NOMO-1 (cell line): ENCODE measurements around the gene CYB5D1.
"Not testable (repeated sequence)": the region's sequence is repeated elsewhere in the genome, so short reads cannot be mapped to it uniquely, and the experiment has no call there.

Experiments
- DNase-seq, 2 experiments: peaks; one replicate each; lab custom pipeline; 2025; ENCODE audit not compliant: unreplicated experiment in 2 of 2; lab: John Stamatoyannopoulos, UW

CYB5D1 gene

DNA sequence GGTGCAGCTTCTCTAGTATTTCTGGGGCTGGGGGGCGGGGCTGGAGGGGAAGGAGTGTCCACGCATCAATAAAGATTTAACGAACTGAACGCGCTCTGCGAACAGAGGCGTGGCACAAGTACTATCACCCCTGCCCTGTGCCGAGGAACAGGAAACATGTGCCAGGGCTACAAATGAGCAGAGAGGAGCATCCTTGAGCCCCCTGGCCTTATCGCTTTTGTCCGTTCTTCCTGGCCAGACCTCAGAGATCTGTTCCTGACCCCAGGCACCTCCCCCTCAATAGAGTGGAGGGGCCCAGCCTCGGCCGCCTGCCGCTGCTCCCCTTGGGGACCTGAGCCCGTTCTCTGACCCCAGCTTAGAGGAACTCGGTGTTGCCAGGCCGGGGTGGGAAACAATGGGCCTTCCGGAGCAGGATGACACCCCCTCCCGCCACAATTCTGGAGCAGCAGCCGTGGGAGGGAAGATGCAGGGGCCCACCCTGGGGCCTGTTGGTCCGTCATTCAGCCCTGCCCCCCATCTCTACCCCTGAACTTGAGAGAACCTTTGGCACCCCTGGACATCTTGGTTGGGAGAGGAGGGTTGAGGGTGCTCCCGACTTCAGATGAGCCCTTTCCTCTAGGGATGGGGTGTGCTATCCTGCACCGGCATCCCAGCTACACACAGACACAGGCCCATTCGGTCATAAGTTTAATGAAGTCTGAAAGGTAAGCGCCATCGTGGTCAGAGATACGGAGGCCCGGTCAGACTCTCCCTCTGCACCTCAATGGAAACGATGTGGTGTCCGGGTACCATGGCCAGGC, 1.6 kb upstream of the CYB5D1 start:
- peak; percentile 45 to 63 for DNase-seq

DNA sequence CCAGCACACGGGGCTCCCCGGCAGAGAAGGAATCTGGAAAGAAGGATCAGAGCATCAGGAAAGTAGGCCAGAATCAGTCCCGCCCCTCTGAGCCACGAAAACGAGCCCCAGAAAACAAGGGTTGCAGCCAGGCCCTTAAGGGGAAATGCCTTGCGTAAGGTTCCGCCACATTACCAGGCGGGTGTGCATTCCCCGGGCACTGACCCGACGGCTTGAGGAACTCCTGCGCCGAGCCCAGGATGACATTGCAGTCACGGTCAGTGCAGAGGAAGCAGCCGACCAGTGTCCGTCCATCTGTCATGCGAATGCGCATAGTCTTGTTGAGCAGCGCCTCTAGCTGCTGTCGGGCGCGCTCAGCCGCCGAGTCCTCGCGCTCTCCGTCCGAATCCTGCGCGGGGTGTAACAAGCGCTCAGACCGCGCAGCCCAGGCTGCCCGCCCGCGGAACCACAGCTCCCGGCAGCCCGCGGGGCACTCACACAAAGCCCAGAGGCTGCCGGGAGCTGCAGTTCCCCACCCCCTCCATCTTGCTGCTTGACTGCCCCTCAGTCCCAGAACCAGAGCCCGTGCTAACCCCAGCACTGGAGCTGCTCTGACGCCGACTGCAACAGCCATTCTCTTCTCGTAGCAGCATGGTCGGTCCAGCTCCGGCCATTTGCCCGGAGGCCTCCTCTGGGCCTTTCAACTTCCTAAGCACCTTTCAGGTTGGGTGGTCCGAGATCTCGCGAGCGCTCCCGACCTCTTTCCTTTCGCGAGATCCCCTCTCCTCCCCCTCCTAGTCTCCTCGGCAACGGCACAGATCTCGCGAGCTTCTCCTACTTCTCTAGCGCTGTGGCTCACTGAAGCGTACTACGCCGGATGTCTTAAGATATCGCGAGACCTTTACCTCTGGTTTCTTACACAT, 741 bp upstream of the CYB5D1 start, which contains the start of gene NAA38:
Gene NAA38 (minus strand): TSS at position 749 of the 902 bp plus-strand sequence. CDS start 96 bp downstream, at position 653.
- DNase-seq, result peak; percentile 97 to 100

DNA sequence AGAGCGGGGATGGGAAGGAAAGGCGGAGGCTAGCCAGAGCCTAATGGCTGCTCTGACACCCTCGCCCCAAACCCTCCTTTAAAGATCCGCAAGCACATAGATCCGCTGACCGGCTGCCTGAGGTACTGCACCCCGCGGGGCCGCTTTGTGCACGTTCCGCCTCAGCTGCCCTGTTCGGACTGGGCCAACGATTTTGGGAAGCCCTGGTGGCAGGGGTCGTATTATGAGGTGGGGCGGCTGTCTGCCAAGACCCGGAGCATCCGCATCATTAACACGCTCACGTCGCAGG, 663 bp downstream of the CYB5D1 start:
- DNase-seq, result no peak

DNA sequence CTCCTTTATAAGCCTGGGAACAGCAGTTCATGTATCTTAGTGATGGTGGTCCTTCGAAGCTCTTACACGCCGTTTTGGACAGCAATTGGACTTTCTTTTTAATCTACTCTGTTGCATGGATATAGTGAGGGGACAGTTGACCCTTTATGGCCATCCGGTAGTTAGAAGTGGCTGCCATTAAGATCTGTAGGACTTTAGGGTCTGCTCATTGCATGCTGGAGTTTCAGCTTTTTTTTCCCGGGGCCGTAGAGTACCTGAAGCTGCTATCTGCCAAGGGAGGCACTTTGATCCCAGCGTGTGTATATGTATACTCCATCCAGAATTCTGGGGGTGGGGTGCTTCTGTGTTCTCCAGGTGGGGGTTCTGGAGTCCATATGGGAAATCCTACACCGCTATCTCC, 1.2 kb downstream of the CYB5D1 start:
- DNase-seq, result no peak

DNA sequence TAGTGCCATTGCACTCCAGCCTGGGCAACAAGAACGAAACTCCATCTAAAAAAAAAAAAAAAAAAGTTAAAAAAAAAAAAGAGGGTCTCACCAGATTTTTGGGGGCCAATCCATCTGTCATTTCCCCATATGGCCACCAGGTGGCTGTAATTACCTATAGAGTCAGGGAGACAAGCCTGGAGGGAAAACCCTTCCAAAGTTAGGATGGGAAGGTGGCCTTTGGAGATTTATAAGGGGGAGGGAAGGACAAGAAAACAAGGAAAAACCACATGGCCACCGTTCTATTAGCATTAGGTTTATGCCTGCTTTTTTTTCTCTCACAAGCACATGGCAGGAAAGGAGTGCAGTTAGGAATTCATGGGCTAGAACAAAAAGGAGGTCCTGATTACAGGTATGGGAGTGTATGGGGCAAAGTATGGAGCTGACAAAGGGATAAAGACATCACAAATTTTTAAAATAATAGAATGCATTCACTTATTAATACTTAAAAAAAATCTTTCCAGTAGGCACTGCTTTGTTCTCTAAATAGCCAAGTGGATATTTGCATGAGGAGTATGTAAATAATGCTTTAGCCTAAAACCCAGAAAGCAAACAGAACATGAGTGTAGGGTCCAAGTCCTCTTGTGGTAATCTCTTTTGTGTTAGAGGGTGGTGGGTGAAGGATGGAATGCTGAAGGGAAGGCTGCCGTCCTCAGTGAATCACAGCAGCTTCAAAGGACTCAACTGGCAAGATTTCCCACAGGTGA, 5.1 kb downstream of the CYB5D1 start:
- no peak for DNase-seq

DNA sequence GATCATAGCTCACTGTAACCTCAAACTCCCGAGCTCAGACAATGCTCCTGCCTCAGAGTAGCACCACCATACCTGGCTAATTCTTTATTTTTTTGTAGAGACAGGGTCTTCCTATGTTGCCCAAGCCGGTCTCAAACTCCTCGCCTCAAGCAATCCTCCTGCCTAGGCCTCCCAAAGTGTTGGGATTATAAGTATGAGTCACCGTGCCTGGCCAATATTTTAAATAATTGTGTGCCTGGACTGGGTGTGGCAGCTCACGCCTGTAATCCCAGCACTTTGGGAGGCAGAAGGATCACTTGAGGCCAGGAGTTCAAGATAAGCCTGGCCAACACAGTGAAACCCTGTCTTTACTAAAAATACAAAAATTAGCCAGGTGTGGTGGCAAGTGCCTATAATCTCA, 6.6 kb downstream of the CYB5D1 start:
- not testable (repeated sequence) for DNase-seq

DNA sequence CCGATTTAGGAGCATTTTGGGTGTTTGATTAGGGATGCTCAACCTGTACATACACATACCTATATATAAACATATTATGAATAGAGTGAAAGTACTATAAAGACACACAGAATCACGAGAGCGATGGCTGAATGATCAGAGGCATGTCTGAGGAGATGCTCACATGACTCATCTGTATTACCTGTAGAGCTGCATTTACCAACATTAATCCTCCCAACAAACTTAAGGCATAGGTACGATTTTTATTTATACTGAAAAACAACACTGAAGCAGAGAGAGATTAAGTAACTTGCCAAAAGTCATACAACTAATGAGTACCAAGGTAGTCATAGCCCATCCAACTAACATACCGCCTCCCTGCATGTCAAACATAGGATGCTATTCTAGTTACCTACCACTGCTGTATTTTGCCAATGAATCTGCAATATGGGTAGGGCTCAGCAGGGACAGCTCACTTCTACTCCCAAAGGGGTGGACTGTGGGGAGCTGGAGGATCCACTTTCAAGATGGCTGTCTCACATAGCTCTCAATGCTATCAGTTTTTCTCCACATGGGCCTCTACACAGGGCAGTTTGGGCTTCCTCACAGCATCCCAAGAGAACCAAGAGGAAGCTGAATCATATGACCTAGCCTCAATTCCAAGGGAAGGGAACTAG, 7.3 kb downstream of the CYB5D1 start:
- DNase-seq, result no peak

DNA sequence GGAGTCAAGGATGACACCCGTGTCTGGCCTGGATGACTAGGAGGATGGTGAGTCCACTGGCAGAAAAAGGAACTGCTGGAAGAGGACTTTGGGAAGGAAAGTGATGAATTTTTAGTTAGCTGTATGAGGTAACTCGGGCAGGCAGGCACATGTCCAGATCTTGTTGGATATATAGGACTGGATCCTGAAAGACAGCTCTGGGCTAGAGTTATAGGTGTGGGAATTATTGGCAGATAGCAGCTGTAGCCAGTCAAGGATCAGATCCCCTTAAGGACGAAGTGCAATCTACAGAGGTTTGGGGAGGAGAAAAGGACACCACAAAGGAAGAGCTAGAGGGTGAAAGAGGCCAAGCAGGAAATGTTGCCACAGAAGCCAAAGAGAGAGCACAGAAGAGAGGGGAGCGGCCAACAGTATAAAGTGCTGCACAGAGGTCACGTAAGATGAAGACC, 10.1 kb downstream of the CYB5D1 start:
- peak; percentile 64 to 73 for DNase-seq

DNA sequence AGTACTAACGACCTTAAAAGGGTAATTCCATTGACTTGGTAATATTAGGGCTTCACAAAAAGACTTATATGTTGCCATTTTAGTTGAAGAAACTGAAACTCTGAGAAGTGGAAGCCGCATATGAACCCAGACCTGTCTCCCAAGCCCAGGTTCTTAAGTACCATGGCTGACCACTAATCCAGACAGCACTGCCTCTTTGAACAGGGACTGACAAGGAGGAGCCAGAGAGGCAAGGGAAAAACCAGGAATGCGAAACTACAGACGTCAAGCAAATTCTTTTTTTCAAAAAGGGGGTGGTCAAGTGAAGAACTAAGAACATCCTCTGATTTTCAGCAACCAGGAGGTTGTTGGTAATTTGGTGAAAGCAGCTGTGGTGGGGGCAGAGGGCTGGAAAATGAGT, 15.2 kb downstream of the CYB5D1 start:
- no peak for DNase-seq

DNA sequence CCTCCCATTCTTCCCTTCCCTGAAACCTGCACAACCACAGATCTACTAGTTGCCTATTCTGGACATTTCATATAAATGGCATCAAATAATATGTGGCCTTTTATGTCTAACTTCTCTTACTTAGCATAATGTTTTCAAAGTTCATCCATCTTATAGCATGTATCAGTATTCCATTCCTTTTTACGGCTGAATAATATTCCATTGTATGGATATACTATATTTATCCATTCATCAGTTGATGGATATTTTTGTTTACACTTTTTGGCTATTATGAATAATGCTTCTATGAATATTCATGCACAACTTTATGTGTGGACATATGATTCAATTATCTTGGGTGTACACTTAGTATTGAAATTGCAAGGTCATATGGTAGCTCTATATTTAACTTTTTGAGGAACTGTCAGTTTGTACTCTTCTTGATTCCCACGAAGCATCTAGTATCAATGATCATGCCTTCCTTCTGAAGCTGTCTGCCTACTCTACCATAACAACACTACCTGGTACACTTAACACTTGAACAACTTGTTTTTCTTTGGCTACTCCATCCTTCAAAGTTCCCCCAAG, 18.1 kb downstream of the CYB5D1 start:
- peak in 1 of 2 experiments; percentile 37 for DNase-seq

DNA sequence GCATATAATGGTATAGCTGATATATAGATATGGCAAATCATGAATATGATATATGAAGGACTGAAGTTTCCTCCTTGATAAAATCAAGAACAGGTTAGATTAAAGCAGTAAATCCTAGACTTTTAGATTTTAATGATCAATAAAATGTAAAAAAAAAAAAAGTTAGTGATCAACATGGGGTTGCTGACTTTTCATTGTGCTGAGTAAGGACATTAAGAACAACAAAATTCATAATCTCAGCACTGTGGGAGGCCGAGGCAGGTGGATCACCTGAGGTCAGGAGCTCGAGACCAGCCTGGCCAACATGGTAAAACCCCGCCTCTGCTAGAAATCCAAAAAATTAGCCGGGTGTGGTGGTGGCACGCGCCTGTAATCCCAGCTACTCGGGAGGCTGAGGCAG, 20.4 kb downstream of the CYB5D1 start:
- no peak for DNase-seq

DNA sequence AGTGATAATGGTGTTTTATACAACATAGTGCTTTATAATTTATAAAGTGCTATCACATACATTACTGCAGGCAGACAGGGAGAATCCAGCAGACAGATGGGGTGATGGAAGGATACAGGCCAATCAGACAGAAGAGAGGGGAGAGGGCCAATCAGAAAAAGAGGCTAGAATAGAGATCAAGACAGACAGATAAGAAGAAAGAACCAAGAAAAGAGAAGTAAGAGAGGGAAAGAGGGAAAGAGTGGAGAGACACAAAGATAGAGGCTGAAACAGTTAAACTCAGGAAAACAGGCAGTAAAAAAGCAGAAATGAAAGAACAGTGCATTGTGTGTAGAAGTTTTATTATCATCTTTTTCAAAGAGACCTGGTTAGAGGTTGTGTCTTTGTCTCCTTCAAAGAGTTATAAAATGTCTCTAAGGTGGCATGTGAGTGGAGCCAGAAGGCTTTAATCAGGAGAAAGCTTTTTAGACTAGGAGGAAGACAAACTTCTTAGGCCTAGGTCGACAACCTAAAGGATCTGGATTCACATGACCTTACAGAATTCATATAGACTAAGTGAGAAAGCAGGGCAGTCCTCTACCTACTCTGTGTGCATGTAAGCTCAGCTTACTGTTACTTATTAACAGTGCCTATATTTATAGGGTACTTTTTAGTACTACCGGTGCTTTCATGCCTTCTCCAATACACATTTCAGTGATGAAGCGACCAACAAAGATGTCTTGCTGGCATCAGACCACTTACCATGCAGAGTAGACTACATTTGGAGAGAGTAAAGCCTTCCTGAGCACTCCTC, 22.5 kb downstream of the CYB5D1 start:
- peak in 1 of 2 experiments; percentile 59 for DNase-seq

DNA sequence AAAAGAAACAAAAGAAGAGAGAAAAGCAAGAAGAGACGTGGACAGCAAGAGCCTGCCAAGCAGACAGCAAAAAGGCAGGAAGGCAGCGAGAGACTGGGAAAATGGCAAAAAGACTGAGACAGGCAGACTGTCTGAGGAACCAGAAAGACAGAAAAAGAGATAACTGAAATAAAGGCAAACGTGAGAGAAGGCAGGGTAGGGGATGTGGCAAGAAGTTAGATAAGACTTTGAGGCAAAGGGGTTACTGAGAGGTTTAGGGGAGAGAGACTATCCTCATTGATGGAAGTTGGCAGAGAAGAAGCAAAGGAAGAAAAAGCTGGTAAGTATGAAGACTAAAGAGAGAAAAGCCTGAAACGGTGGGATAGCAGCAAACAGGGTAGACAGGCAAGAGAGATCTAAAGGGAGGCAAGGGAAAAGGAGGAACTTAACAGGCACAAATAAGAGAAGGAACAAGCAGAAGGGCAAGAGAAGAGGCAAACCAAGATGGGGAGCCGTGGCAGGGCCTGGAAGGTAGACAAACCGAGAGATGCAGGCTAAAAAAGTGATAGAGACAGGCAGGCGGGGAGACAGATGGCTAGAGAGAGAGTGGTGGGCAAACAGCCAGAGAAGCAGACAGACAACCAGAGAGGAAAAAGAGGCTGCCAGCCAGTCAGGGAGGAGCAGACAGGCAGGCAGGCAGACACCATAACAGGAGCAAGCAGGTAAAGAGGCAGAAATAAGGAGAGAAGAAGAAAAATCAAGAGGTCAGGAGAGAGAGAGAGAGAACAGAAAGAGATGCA, 23.7 kb downstream of the CYB5D1 start:
- DNase-seq, result peak in 1 of 2 experiments; percentile 24

DNA sequence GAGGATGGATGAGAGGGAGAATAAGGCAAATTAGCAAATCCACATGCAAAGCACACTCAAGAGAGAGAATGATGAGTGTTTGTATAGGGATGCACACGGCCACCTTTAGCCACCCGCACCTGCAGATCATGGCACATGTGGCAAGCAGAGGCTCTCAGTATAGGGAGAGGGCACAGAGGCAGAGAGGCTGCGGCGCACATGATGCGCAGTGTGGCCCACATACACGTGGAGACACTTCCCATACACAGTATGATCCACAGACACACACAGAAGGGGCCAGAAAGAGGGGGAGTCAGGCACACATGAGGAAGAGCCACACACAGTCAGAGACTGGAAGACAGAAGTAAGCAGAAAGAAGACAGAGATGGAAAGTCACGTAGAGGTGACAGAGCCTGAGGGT, 24.3 kb downstream of the CYB5D1 start:
- DNase-seq, result no peak

DNA sequence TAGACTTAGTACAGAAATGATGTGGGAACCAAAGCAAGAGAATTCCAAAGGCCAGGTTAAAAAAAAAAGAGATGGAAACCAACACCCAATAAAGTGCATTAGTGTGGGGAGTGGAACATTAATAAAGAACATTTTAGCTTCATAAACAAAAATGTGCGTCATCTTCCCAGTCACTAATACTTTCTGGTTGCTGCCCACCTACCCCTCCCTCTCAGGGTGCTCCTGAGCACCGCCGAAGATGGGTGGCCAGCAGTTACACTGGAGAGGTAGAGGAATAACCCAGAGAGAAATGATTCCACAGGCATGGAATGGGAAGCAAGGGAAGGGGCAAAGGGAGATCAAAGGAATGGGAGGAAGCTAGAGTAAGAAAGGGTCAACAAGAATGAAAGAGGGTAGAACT, 24.8 kb downstream of the CYB5D1 start:
- no peak for DNase-seq

DNA sequence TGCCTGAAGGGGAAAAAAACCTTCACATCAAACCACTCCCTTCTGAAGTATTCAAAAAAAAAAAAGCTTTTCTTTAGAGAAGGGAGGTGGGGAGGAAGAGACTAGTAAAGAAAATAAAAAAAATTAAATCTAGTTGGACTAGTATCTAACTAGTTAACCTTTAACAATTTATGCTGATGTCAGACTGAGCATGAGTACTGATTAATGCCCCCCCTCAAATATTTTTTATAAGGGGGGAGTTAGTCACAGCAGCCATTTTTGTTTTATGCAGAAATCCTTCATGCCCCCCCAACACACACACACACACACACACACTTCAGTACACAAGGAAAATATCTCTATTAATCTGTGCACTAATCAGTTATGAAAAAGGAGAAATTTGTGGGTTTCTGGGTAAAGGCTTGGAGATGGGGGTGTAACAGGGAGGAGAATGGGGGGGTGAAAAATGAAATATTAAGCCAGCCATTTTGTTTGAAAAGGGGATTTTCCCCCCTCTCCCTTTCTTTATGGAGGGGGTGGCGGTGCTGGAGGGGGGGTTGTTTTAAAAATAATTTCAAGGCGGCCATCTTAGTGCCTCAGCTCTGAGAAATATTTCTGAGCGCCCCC, 26.1 kb downstream of the CYB5D1 start:
- DNase-seq, result peak in 1 of 2 experiments; percentile 25

DNA sequence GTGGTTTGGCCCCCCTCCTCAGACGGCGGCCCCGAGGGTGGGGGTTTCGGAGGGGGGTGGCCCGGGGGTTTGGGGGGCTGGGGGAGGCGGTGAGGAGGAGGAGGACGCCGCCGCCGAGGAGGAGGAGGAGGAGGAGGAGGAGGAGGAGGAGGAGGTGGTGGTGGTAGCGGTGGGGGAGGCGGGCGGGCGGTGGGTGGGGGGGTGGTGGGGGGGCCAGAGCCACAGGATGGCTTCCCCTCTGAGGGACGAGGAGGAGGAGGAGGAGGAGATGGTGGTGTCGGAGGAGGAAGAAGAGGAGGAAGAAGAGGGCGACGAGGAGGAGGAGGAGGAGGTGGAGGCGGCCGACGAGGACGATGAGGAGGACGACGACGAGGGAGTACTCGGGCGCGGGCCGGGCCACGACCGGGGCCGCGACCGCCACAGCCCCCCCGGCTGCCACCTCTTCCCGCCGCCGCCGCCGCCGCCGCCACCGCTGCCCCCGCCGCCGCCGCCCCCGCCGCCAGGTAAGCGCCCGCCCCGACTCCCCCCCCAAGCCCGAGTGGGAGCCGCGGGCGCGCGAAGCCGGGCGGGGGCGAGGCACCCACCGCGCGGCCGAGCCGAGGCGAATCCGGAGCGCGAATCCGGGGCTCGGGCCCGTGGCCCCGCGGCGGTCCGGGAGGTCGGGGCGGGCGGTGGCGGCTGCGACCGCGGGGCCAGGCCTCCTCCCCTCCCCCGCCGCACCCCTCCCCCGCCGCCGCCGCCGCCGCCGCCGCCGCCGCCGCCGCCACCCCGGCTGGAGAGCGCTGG, 27.0 kb downstream of the CYB5D1 start:
- DNase-seq, result peak in 1 of 2 experiments; percentile 20
